GM21423 (cell line): ENCODE results near the gene AGK.
A peak's percentile ranks its signal among the peaks of the same experiment; 100 is the strongest.
"Not testable (repeated sequence)": the region's sequence is repeated elsewhere in the genome, so short reads cannot be mapped to it uniquely, and the experiment has no call there.

Experiments used
- ATAC-seq: cut with Tn5 transposase; IDR thresholded peaks from one replicate; pipeline ENCODE4 v1.9.1; 2021; ENCODE audit warnings: mild to moderate bottlenecking, moderate library complexity; ENCODE audit not compliant: unreplicated experiment

The AGK gene

GRCh38 chr7:141551782-141552181, 572 bp downstream of the AGK start:
- ATAC-seq = no peak

DNA sequence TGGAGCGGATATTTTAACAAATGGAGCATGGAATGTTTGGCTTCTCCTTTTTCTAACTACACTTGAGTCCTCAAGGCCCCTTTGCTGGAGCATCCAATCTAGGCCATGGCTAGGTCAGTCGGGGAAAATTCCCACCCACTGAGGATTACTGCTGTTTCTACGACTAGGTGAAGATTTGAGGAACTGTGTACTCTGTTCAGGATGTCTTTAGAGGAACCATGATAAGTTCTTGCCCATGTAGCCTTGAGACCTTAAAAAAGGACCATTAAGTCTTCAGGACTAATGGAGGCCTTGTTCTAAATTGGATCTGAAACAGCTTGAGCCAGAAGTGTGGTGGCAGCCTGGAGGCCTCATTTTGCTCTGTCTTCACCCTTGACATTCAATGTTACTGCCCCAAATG, 6.2 kb downstream of the AGK start:
- ATAC-seq = peak; percentile 27

DNA sequence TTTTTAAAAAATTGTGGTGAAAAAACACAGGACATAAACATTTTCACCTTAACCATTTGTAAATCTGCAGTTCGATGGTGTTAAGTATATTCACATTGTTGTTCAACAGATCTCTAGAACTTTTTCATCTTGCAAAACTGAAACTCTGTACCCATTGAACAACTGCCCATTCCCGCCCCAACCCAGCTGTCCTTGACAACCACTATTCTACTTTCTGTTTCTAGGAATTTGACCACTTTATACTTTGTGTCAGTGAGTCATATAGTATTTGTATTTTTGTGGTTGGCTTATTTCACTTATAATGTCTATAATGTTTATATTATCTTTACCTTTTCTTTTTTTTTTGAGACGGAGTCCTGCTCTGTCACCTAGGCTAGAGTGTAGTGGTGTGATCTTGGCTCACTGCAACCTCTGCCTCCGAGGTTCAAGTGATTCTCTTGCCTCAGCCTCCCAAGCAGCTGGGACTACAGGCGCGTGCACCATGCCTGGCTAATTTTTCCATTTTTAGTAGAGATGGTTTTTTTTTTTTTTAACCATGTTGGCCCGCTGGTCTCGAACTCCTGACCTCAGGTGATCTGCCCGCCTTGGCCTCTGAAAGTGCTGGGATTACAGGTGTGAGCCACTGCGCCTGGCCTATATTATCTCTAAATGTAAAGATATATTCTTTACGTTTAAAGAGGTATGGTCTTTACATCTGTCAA, 6.8 kb downstream of the AGK start:
- ATAC-seq = peak; percentile 55

GRCh38 chr7:141558544-141559183, 7.5 kb downstream of the AGK start:
- ATAC-seq = peak; percentile 68

DNA sequence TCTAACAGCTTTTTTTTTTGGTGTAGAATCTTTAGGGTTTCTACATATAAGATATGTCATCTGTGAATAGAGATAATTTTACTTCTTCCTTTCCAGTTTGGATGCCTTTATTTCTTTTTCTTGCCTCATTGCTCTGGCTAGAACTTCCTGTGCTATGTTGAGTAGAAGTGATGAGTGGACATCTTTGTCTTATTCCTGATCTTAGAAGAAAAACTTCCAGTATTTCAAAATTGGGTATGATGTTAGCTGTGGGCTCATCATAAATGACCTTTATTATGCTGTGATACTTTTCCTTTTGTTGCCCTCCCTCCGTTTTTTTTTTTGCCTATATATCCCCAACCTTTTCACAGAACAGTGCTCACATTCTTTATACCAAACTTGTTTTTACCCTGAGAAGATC, 8.8 kb downstream of the AGK start:
- ATAC-seq = no peak

- ATAC-seq = no peak
These were observed 10.8 kb downstream of the AGK start for GRCh38 chr7:141562036-141562435.

- ATAC-seq = no peak
These were observed 11.3 kb downstream of the AGK start for GRCh38 chr7:141562543-141562942.

GRCh38 chr7:141562972-141563371, 11.8 kb downstream of the AGK start:
- ATAC-seq = no peak

DNA sequence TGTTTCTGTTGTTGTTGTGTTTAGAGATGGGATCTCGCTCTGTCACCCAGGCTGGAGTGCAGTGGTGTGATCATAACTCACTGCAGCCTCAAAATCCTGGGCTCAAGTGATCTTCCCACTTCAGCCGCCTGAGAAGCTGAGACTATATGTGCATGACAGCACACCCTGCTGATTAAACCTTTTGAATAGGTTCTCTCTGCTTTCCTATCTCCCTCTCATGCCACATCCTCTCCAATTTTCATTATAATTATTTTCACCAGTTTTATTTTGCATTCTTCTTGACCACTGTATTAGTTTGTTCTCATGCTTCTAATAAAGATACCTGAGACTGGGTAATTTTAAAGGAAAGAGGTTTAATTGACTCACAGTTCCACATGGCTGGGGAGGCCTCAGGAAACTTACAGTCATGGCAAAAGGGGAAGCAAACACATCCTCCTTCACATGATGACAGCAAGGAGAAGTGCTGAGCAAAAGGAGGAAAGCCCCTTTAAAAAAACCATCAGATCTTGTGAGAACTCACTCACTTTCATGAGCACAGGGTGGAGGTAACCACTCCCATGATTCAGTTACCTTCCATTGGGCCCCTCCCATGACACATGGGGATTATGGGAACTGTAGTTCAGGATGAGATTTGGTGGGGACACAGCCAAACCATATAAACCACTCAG, 12.9 kb downstream of the AGK start:
- no peak for ATAC-seq

DNA sequence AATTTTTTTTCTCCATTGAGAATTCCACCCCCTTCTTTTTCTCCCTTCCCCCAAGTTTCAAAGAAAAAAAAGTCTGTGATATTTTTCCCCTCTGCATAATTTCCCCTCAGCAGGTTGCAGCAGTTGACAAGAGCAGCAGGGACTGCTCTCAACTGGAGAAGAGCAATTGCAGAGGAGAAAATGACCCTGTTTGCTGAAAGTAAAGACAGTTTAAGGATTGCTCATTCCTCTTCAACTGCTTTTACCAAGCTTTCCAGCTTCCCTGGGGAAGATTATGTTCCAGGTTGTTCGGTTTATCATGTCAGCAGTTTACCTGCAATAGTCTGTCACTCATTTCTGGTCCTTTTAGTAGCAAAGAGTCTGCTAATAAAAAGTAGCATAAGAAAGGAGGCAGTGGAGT, 16.2 kb downstream of the AGK start:
- ATAC-seq = no peak

DNA sequence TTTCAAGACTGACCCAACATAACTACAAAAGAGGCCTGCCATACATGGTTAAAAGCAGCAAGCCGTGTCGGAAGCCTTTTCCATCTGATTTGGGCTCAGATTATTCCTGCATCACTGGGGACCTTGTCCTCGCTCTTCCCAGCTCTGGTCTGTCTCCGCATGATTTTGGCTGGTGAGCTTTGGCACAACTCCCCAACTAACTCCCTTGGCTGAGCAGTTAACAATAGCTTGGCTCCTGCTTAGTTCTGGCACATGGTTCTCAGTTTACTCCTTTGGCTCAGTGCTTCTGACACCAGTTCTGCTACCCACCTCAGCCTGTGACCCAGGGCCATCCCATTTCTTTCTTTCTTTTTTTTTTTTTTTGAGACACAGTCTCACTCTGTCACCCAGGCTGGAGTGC, 17.0 kb downstream of the AGK start:
- ATAC-seq = no peak

- ATAC-seq = no peak
These were observed 19.8 kb downstream of the AGK start for GRCh38 chr7:141571059-141571458.

DNA sequence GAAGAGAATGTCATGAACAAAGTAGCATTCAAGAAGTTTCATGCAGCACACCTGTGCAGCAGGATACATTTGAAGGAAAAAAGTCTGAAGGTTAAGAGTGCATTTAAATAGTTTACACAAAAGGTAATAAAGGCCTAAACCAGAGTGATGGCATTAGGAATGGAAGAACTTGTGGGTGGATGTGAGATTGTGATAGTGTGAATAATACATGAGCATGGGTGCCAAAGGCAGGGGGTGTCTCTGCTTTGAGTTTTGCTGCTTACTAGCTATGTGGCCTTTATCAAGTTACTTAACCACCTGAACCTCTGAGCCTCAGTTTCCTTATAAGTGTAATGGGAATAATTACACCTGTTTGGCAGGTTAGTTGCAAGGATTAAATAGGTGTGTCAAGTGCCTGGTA, 21.0 kb downstream of the AGK start:
- ATAC-seq = no peak

- no peak for ATAC-seq
These were observed 22.3 kb downstream of the AGK start for GRCh38 chr7:141573511-141573910.

GRCh38 chr7:141575164-141575563, 24.0 kb downstream of the AGK start:
- ATAC-seq = no peak

- no peak for ATAC-seq
These were observed 24.6 kb downstream of the AGK start for GRCh38 chr7:141575654-141576448.

DNA sequence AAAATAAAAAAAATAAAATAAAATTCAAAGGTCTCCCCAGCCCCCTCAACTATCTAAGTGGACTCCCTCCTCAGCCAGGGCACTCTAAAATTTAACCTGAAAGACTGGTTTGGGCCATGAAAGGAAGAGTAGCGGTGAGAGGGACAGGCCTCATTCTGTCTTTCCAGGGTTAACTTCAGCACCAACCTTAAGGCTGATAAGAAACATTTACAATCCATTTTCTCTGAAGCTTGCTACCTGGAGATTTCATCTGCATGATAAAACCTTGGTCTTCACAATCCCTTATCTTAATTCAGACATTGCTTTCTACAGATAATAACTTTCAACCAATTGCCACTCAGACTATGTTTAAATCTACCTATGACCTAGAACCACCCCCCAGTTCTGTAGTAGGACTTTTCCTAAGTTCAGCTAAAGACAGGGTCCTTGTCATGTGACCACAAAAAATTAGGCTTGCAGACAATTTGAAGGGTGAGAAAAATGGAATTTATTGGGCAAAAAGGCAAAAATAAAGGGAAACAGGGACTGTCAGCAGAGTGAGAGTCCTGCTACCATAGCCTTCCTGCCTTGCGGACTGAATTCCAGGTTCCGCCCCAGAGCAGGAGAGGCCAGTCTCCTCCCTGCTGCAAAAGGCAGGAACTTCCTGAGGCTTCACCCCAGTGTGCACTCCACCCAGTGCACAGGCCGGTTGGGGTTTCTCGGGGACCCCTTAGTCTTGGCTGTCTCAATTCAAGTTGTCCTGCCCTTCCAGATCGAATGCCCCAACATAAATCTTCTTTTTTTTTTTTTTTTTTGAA, 26.0 kb downstream of the AGK start:
- ATAC-seq = no peak

GRCh38 chr7:141579953-141580352, 28.7 kb downstream of the AGK start:
- not testable (repeated sequence) for ATAC-seq

- not testable (repeated sequence) for ATAC-seq
These were observed 30.9 kb downstream of the AGK start for GRCh38 chr7:141582063-141582462.

GRCh38 chr7:141584935-141585334, 33.7 kb downstream of the AGK start:
- ATAC-seq = no peak
